Sigmoid colon (tissue), 7 donors: ENCODE measurements around the gene FBXO21. TPM values are rescaled to one million over a fixed set of nuclear protein-coding genes. Genes with fewer than 3 reads are reported as not detected.

ENCODE experiments used
- DNase-seq: peaks from one replicate; pipeline ENCODE4 v3.0.0-alpha.2; 2019
- H3K27ac ChIP-seq, 4 donors: fragments of 200-600 bp; sonication (generic); one replicate each; pipeline ENCODE4 v1.5.1; 2016 to 2019; ENCODE audit warnings: mild to moderate bottlenecking in 1 of 4
- H3K27me3 ChIP-seq, 3 donors: fragments of 200-600 bp; sonication (generic); one replicate each; pipeline ENCODE4 v1.5.1; 2019; ENCODE audit warnings: mild to moderate bottlenecking in 1 of 3
- H3K36me3 ChIP-seq, 4 donors: fragments of 200-600 bp; sonication (generic); one replicate each; pipeline ENCODE4 v1.5.1; 2016 to 2019
- H3K4me1 ChIP-seq, 4 donors: fragments of 200-600 bp; sonication (generic); one replicate each; pipeline ENCODE4 v1.5.1; 2017 to 2019
- H3K4me3 ChIP-seq, 4 donors: fragments of 200-600 bp; sonication (generic); one replicate each; pipeline ENCODE4 v1.5.1; 2017 to 2019; ENCODE audit warnings: mild to moderate bottlenecking in 2 of 4, moderate library complexity in 1 of 4
- H3K9me3 ChIP-seq, 4 donors: fragments of 200-600 bp in 3 of 4; sonication (generic) in 3 of 4; one replicate each; pipeline versions ENCODE4 v1.5.1 to v1.6.1; 2013 to 2019
- EP300 ChIP-seq, 4 donors: sonication (generic); formaldehyde crosslinking; IDR thresholded peaks; one replicate each; pipeline ENCODE4 v1.6.1; 2017; ENCODE audit warnings: antibody characterized with exemption in 4 of 4
- POLR2A ChIP-seq, 2 donors: fragments of 450-650 bp; IDR thresholded peaks; one replicate each; pipeline ENCODE4 v1.6.1; 2016; ENCODE audit warnings: antibody characterized with exemption in 2 of 2, mild to moderate bottlenecking in 2 of 2, moderate library complexity in 2 of 2
- POLR2AphosphoS5 ChIP-seq, 4 donors: sonication (generic); formaldehyde crosslinking; IDR thresholded peaks; one replicate each; pipeline ENCODE4 v1.6.1; 2017; ENCODE audit warnings: antibody characterized with exemption in 4 of 4
- WGBS, 2 donors: extraction: QIAGEN DNeasy Blood & Tissue Kit; methylation state at CpG; one replicate each; pipeline ENCODE4 v1.1.7; 2013; 5-methylcytosine and 5-hydroxymethylcytosine counted together
- intact Hi-C: fragments of 100-400 bp; cut with DNase I; formaldehyde crosslinking; loops from one replicate; pipeline ENCODE4 v1.15.1; 2023
- polyA plus RNA-seq, 3 donors: library from polyadenylated mRNA; stranded (reverse); fragments of 200-250 nt; gene quantifications; one replicate each; pipeline ENCODE4 v1.2.3, GENCODE V29; 2013
- total RNA-seq, 4 donors: library from RNA; depleted of rRNA; stranded (reverse); fragments of >200 nt; gene quantifications; one replicate each; pipeline ENCODE4 v1.1.0, GENCODE V29; 2016
- TF ChIP-seq, protein P1 (sequence below), 4 experiments: fragments of 450-650 bp in 3 of 4; fragments of 200-600 bp in 1 of 4; IDR thresholded peaks; one replicate each; pipeline ENCODE4 v1.5.1; 2016 to 2019; ENCODE audit warnings: antibody characterized with exemption in 4 of 4, mild to moderate bottlenecking in 3 of 4, moderate library complexity in 2 of 4
- donor health status: healthy with polysubstance abuse.
- donor health status: Bipolar disorder and iron deficiency.
- donor health status: healthy.

Gene FBXO21
- total and polyA plus RNA-seq, 7 donors, result 6.6 to 134 (median 40.7) TPM

DNA sequence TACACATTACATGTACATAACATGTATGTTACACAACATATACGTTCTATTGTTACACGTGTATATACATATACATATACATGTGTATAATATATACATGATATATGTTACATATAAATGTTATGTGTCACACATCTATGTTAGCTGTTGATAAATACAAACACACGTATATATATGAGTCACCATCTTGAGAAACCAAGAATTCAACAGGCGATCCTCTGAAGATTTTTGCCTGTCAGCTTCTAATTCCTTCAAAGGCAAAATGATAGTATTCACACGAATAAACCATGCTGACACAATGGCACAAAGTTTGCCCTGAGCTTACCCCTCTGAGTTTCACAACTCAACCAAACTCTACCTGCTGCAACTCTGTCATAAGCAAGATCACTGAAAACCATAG is 60.9 kb downstream of the FBXO21 start:
- Histone ChIP-seq H3K36me3 (no peaks in the 10 kb centered on the region), H3K9me3 (no peaks in the 10 kb centered on the region), H3K27me3 (no peaks in the 10 kb centered on the region), H3K4me1 (peaks cover 0 to 9% (median 2%) of the 10 kb centered on the region in 4 donors), H3K4me3 (no peak overlapping the region), H3K27ac (no peak overlapping the region)
- intact Hi-C loops, result loop anchor here (10.0 kb wide), 1 partner anchor 425 kb away; no protein-coding TSS in a partner anchor
- TF ChIP-seq, protein P1, sequence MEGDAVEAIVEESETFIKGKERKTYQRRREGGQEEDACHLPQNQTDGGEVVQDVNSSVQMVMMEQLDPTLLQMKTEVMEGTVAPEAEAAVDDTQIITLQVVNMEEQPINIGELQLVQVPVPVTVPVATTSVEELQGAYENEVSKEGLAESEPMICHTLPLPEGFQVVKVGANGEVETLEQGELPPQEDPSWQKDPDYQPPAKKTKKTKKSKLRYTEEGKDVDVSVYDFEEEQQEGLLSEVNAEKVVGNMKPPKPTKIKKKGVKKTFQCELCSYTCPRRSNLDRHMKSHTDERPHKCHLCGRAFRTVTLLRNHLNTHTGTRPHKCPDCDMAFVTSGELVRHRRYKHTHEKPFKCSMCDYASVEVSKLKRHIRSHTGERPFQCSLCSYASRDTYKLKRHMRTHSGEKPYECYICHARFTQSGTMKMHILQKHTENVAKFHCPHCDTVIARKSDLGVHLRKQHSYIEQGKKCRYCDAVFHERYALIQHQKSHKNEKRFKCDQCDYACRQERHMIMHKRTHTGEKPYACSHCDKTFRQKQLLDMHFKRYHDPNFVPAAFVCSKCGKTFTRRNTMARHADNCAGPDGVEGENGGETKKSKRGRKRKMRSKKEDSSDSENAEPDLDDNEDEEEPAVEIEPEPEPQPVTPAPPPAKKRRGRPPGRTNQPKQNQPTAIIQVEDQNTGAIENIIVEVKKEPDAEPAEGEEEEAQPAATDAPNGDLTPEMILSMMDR (IDR thresholded peaks at IDR 0.05), result no peak
- no peak for TF ChIP-seq EP300 (IDR thresholded peaks at IDR 0.05)
- TF ChIP-seq POLR2A (IDR thresholded peaks at IDR 0.05), result no peak
- TF ChIP-seq POLR2AphosphoS5 (IDR thresholded peaks at IDR 0.05), result no peak
- WGBS, 2 donors, result 88 to 89% methylated on average over 5 of the region's 5 CpGs
- no peak for DNase-seq

DNA sequence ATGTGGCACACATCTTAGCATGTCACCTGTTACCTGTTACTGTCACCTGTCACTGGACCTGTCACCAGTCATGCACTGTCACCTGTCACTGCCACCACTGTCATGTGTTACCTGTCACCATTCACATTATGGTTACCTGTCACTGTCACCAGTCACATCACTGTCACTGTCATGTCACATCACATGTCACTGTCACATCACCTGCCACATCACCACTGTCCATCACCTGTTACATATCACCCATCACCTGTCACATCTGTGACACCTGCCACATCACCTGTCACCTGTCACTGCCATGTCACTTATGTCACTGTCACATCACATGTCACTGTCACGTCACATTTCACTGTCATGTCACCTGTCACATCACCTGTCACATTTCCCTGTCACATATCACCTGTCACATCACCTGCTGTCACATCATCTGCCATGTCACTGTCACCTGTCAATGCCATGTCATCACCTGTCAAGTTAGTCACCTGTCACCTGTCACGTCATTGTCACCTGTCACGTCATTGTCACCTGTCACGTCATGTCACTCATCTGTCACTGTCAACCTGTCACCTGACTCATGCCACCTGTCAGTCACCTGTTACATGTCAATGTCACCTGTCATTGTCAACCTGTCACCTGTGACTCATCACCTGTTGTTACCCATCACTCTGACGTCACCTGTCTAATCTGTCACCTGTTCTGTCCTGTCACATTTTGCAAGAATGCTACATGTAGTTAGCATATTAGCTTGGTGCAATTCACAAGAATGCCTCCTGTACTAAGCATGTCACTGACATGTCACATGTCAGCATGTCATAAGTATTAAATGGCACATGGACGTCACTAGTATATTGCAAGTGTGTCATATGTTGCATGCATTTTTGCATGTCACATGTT is 62.1 kb downstream of the FBXO21 start:
- H3K27me3 ChIP-seq, result no peaks in the 10 kb centered on the region
- peaks cover 0 to 9% (median 2%) of the 10 kb centered on the region in 4 donors for H3K4me1 ChIP-seq
- no peaks in the 10 kb centered on the region for H3K36me3 ChIP-seq
- H3K27ac ChIP-seq, result no peak overlapping the region
- no peak for DNase-seq
- no peaks in the 10 kb centered on the region for H3K9me3 ChIP-seq
- intact Hi-C loops, result loop anchor here (10.0 kb wide), 1 partner anchor 423 kb away; no protein-coding TSS in a partner anchor
- WGBS, 2 donors, result 94% methylated on average over 6 of the region's 6 CpGs
- TF ChIP-seq POLR2A (IDR thresholded peaks at IDR 0.05) (no peak), POLR2AphosphoS5 (IDR thresholded peaks at IDR 0.05) (peak; percentile 77 to 100 (median 99)), EP300 (IDR thresholded peaks at IDR 0.05) (no peak)
- TF ChIP-seq, protein P1 (IDR thresholded peaks at IDR 0.05), result no peak
- H3K4me3 ChIP-seq, result no peak overlapping the region

DNA sequence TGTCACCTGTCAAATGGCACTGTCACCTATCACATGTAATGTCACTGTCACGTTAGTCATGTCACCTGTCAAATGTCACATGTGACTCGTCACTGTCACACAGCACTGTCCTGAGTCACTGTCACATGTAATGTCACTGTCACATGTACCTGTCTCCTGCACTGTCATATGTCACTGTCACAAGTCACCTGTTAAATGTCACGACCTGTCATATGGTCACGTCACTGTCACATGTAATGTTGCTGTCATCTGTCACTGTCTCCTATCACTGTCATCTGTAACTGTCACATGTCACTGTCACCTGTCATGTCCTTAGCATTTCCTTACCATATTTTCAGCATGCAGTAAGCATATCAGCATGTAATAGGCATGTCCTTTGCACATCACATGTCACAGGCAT is 63.9 kb downstream of the FBXO21 start:
- no peaks in the 10 kb centered on the region for H3K27me3 ChIP-seq
- intact Hi-C loops, result loop anchor here (10.0 kb wide), 1 partner anchor 422 kb away; no protein-coding TSS in a partner anchor
- no peaks in the 10 kb centered on the region for H3K36me3 ChIP-seq
- WGBS, 2 donors, result 89 to 92% methylated on average over 4 of the region's 4 CpGs
- H3K4me1 ChIP-seq, result peaks cover 0 to 9% (median 2%) of the 10 kb centered on the region in 4 donors
- DNase-seq, result no peak
- no peaks in the 10 kb centered on the region for H3K9me3 ChIP-seq
- H3K27ac ChIP-seq, result no peak overlapping the region
- H3K4me3 ChIP-seq, result no peak overlapping the region
- TF ChIP-seq POLR2A (IDR thresholded peaks at IDR 0.05), result no peak
- TF ChIP-seq POLR2AphosphoS5 (IDR thresholded peaks at IDR 0.05), result peak; percentile 51 to 99 (median 96)
- TF ChIP-seq, protein P1 (IDR thresholded peaks at IDR 0.05), result no peak
- TF ChIP-seq EP300 (IDR thresholded peaks at IDR 0.05), result no peak

DNA sequence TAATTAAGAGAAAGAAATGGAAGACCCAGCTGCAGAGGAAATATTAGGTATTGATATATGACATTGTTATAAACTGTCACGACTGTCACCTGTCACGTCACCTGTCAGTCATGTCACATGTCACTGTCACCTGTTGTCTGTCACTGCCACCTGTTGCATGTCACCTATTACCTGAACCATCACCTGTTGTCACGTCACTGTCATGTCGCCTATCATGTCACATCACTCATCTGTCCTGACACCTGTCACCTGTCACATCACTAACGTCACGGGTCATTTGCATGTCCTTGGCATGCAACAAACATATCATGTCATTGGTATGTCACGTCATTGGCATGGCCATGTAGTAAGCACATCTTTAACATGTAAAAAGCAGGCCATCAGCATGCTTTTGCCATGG is 64.5 kb downstream of the FBXO21 start:
- intact Hi-C loops, result loop anchor here (10.0 kb wide), 1 partner anchor 421 kb away; no protein-coding TSS in a partner anchor
- Histone ChIP-seq H3K4me3 (no peak overlapping the region), H3K9me3 (no peaks in the 10 kb centered on the region), H3K4me1 (peaks cover 0 to 9% (median 2%) of the 10 kb centered on the region in 4 donors), H3K27ac (peak overlapping the region in 1 of 4 donors; percentile 40), H3K27me3 (no peaks in the 10 kb centered on the region), H3K36me3 (no peaks in the 10 kb centered on the region)
- peak; percentile 63 to 99 (median 95) for TF ChIP-seq POLR2AphosphoS5 (IDR thresholded peaks at IDR 0.05)
- TF ChIP-seq, protein P1 (IDR thresholded peaks at IDR 0.05), result no peak
- DNase-seq, result no peak
- WGBS, 2 donors, result 87 to 94% methylated on average over 7 of the region's 7 CpGs
